Middle frontal gyrus (tissue), 1 donor: Measurements from ENCODE around the gene SEMA5B.

Experiments
- DNase-seq: peaks from one replicate; pipeline ENCODE4 v3.0.0-alpha.2; 2015; ENCODE audit warnings: low spot score; ENCODE audit errors: extremely low spot score

The SEMA5B gene

GRCh38 chr3:122928396-122929187 lies 99.0 kb downstream of the SEMA5B start:
- no peak for DNase-seq

DNA sequence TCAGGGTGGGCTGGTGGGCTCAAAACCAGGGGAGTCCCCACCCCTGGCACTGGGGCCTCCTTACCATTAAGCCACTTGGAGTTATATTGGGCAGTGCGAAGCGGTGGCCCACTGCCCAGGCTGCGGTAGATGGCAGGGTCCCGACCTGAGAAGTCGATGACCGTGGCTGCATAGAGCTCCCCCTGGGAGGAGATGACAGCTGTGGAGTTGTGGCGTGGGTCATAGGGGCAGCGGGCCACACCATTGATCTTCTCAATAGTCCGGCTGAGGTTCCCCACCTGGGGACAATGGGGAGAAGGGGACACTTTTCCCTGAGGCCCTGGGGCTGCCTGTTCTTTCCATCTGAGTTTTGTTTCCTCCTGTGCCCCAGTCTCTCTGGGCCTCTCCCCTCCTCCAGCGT lies 99.8 kb downstream of the SEMA5B start:
- no peak for DNase-seq

GRCh38 chr3:122926811-122927210 lies 100.8 kb downstream of the SEMA5B start:
- DNase-seq: no peak

DNA sequence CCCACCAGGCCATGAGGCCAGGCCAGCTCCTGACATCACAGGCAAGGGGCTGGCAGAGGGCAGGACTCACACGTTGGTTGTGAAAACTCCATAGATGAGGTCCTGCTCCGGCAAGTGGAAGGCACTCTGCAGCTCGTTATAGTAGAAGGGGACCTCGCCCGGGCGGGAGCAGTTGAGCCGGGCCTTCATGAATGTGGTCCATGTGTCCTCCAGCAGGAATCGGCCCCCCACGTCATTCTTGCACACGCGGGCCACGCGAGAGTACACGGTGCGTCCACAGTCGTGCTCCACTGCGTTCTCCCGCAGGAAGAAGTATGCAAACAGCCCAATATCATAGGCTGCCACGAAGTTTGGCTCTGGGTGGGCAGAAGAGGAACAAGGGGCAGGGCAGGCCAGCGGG lies 101.2 kb downstream of the SEMA5B start:
- no peak for DNase-seq

GRCh38 chr3:122925756-122926155 lies 101.8 kb downstream of the SEMA5B start:
- no peak for DNase-seq

DNA sequence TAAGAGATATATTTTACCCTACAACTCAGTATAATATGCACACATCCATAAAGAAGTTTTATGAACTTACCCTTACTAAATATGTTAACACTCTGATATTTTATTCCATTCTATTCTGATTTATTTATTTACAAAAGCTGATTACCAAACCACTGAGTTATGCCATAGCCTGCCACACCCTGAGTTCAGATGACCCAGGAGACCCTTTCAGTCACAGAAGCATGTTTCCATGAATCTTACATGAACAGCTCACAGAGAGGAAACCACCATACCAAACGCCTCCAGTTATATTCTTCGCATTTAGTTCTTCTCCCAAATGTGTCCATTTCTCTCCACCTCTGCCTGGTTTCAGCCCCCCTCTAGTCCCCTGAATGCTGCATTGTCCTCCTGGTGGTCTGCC lies 103.5 kb downstream of the SEMA5B start:
- DNase-seq: no peak

DNA sequence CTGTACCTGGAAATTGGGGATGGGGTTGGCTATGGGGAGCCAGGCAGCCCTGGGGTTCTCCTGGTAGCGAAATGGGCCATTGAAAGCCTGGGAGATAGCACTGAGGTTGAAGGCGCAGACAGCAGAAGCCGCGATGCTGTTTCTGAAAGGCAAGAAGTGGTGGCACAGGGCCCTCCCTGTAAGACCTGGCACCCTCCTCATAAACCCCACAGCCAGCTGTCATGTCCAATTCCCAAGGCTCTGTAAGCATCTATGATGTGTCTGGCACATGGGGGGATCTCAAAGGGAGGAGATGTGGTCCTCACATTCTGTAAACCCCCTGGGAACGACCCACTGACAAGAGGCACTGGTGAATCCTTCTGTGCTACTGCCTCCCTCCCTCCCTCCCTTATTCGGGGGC lies 104.0 kb downstream of the SEMA5B start:
- DNase-seq: no peak

GRCh38 chr3:122921791-122922651 lies 105.5 kb downstream of the SEMA5B start:
- DNase-seq: no peak

GRCh38 chr3:122920986-122921385 lies 106.6 kb downstream of the SEMA5B start:
- no peak for DNase-seq

GRCh38 chr3:122919291-122919610 lies 108.3 kb downstream of the SEMA5B start:
- no peak for DNase-seq

GRCh38 chr3:122918576-122919290 lies 108.8 kb downstream of the SEMA5B start:
- DNase-seq: no peak

DNA sequence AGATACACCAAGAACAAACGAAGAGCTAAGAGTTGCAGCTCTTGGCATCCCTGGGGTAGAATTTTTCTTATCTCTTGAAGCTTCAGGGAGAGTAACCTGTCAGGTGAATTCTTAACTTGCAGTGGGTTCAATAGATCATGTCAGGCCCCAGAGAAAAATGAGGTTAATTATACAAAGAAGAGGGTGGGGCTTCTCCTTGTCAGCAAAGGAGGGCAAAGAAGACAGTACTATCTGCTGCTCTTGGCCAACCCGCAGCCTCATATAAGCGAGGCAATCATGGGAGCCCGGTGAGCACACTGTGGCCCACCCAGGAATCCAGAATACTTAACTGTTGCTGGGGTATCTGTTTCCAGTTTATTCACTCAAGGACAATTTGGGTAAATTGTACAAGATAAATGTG lies 110.2 kb downstream of the SEMA5B start:
- DNase-seq: no peak

GRCh38 chr3:122916580-122916979 lies 111.0 kb downstream of the SEMA5B start:
- no peak for DNase-seq

DNA sequence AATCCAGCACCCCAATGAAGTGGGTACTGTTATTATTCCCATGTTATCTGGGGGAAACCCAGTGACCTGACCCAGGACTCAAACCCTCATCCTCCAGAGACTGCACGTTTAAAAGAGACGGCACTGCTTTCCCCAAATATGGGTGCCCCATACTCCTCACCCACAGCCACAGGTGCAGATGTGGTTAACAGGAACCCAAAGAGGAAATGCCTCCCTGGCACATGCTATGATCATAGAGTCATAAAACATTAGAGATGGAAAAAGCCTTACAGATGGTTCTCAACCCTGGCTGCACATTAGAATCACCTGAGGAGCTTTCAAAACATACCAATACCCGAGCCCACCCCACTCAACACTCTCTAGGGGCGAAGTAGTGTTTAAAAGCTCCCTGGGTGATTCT lies 111.5 kb downstream of the SEMA5B start:
- DNase-seq: no peak

DNA sequence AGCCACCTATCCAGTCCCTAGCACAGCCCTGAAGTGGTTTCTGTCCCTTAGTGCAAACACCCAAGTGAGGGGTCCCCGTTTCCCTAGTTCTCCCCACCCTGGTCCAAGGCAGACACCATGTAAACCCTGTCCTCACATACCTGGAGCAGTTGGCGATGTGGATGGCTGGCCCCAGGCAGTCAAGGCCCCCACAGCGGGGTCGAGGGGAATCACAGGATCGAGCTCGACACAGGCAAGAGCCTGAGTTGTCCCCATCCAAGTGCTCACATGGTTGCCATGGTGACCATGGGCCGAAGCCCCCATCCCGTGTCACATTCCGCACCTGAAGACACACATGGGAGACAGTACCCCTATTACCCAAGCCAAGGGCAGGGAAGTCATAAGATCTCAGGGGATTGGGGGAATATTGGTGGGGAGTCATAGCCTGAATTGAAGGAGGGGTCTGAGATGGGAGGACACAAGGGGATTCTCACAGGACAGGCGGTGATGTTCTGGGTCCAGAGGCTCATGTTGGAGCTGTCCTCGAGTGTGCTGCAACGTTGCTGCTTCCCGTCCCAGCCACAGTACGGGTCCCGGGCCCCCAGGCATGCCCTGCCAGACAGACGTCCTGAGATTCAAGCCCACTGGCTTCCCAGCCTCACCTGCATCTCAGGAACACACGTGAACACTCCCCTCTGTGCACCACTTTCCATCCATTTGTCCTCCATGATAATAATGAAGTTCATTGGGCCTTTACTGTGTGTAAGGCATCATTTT lies 112.1 kb downstream of the SEMA5B start:
- DNase-seq: no peak

DNA sequence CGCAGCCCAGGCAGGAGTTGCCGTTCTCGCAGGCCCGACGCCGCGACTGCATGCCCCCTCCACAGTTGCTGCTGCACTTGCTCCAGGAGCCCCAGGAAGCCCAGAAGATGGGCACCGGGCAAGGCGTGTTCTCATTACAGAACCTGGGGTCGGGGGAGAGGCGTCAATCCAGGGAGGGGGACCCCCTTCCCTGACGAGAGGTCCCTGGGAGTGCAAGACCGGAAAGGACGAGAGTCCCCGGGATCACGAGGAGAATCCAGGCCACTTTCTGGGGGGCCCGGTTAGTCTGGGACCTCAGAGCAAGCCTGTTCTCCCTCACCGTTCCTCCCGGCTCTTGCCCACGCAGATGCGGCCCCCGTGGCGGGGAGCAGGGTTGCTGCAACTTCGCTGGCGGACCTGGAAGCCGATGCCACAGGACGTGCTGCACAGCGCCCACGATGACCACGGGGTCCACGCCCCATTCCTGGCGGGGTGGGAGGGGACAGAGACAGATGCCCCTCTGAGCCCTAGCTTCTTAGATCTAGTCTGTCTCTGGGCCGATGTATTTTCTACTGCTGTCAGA lies 113.9 kb downstream of the SEMA5B start:
- no peak for DNase-seq

GRCh38 chr3:122912772-122913538 lies 114.6 kb downstream of the SEMA5B start:
- no peak for DNase-seq

DNA sequence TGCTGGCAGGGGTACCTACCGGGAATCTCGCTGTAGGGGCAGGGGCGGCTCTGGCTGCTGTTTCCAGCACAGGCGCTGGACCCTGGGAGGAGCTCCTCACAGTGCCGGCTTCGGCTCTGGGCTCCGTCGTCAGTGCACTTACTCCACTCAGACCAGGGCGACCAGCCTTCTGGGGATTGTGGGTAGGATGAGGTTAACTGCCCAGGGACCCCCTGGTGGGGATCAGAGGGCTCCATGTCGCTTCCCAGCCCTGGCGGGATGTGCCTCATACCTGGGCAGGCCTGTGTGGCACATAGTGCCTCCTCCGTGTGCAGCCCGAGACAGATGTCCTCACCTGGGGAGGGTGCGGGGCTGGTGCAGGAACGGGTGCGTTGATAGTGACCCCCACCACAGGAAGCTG lies 115.7 kb downstream of the SEMA5B start:
- DNase-seq: no peak

DNA sequence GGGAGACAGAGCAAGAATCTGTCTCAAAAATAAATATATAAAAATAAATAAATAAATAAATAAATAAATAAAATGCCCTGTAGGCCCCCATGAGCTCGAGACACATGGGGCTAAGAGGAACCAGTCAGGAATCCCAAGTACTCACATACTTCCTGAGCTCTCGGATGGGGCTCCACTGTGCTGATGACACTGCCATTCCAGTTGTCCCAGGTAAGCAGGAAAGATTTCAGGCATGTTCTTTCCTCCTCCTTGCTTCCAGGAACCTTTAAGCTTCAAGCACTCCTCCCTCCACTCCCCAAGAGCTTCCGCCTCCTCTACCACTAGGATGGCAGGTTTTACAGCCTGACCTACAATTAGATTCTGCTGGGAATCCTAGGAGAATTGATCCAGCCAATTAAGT lies 119.3 kb downstream of the SEMA5B start:
- DNase-seq: no peak

GRCh38 chr3:122907471-122907870 lies 120.1 kb downstream of the SEMA5B start:
- DNase-seq: no peak
